Choroid plexus epithelial cell (primary cell): ENCODE measurements around the gene ATP7A.
"Not testable (repeated sequence)": the region's sequence is repeated elsewhere in the genome, so short reads cannot be mapped to it uniquely, and the experiment has no call there.

Experiments
- DNase-seq: peaks from one replicate; pipeline ENCODE4 v3.0.0-alpha.2; 2010; ENCODE audit warnings: low read depth
- H3K4me3 ChIP-seq: 2 replicates; pipeline ENCODE4 v1.5.1; 2011; ENCODE audit warnings: low read depth, mild to moderate bottlenecking, control low read depth, low read length, moderate library complexity
- CTCF ChIP-seq: conservative IDR thresholded peaks from 2 replicates; pipeline ENCODE4 v1.5.1; 2011; ENCODE audit warnings: low read depth, mild to moderate bottlenecking, control low read depth, inconsistent platforms, low read length, moderate library complexity

Gene ATP7A

DNA sequence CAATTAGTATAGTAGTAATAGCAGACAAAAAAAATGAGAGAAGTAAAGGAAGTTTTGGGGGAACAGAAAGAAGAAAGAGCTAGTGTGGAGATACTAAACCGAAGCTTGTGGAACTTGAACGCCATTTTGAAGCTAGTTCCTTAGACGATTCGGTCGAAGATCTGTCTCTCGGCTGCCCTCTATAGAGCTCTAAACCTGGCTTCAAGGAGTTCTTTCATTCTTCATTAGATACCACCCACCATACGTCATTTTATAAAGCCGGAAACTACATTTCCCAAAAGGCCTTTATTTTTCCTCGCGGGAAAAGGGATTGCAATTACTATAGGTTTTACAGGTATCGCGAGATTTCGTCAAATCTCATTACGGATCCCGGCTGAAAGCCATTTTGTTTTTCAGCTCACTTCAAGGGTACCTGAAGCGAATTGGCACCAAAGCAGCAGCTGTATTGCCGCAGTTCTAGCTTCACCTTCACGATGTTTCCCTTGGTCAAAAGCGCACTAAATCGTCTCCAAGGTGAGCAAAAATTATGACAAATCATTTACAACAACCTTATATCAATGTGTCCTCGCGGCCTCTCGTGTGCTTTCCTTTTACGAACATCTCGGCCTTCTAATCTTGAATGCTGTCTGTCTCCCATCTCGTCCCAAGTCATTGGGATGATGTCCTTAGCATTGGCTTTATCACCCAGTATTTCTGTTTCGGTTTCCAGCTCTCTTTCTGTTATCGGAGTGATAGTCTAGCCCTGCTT is 11.2 kb upstream of the ATP7A start, which contains the start of gene COX7B:
Gene COX7B, plus strand, starts transcription at position 388 of the 748 bp plus-strand sequence. Its CDS starts 86 bp downstream, at position 474.
- DNase-seq, result peak; percentile 97
- peak within 1 kb of the TSS; percentile 64 for H3K4me3 ChIP-seq
- TF ChIP-seq CTCF, result peak; percentile 57

DNA sequence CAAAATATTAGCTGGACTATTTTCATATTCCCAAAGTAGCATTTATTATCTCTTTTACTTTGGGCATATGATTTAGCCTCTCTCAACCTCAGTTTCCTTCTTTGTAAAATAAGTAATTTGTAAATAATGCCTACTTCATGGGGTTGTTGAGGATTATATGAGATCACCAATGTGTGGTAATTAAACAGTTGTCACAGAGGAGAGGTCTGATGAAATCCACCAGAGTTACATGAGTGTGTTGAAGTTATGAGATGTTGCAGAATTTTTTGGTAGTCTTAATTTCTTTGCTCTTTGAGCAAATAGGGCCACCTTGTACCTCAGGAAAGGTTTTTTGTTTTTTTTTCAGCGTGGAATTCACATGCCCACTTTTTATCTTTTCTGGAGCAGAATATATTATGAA is 9.8 kb upstream of the ATP7A start:
- DNase-seq, result no peak
- peak overlapping the region; percentile 64 for H3K4me3 ChIP-seq
- no peak for TF ChIP-seq CTCF

- no peak overlapping the region for H3K4me3 ChIP-seq
- no peak for DNase-seq
- TF ChIP-seq CTCF, result no peak
These were observed 9.0 kb upstream of the ATP7A start for GRCh38 chrX:77901506-77901905.

GRCh38 chrX:77917294-77917933 is 6.9 kb downstream of the ATP7A start:
- DNase-seq, result no peak
- no peak overlapping the region for H3K4me3 ChIP-seq
- TF ChIP-seq CTCF, result no peak

DNA sequence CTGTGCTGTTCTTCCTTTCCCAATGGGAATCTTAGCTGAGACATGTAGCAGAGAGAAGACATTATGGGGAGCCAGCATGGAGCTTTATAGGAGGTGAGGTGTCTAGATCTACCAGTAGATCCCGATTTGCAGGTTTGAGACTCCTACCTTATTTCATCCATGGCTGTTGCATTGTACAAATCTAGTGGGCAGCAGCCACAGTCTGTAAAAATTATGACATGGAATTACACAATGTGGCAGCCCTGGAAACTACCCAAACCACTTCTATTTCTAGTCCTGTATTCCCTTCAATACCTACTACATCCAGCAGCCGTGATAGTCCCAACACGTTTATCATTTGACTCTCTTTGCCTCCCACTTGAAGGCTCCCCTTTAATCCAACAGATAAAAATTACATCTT is 8.1 kb downstream of the ATP7A start:
- no peak for TF ChIP-seq CTCF
- no peak overlapping the region for H3K4me3 ChIP-seq
- DNase-seq, result peak; percentile 34

- H3K4me3 ChIP-seq, DNase-seq: not testable (repeated sequence)
These were observed 8.9 kb downstream of the ATP7A start for GRCh38 chrX:77919370-77919769.

DNA sequence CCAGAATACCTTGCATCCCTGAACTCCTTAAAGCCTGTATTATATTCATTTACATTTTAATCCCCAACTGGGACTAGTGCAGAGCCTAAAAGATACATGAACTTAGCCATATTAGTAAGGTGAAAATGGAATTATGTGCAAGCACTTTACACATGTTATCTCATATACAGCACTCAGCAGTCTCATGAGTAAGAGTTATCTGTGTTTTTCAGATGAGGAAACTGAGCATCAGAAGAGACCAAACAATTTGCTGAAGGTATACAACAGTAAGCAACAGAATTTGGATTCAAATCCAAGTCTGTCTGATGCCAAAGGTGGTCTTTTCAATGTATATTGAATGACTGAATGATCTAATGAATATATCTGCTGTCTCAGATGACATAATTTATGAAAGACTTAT is 12.3 kb downstream of the ATP7A start:
- no peak for DNase-seq
- H3K4me3 ChIP-seq, result no peak overlapping the region
- no peak for TF ChIP-seq CTCF
